HG02938 (cell line): ENCODE results near the gene EPHB4.
"Not testable (repeated sequence)": the region's sequence is repeated elsewhere in the genome, so short reads cannot be mapped to it uniquely, and the experiment has no call there.

Experiments
- ATAC-seq: cut with Tn5 transposase; IDR thresholded peaks from one replicate; pipeline ENCODE4 v1.9.1; 2021; ENCODE audit warnings: mild to moderate bottlenecking, moderate library complexity; ENCODE audit not compliant: unreplicated experiment

Gene EPHB4

DNA sequence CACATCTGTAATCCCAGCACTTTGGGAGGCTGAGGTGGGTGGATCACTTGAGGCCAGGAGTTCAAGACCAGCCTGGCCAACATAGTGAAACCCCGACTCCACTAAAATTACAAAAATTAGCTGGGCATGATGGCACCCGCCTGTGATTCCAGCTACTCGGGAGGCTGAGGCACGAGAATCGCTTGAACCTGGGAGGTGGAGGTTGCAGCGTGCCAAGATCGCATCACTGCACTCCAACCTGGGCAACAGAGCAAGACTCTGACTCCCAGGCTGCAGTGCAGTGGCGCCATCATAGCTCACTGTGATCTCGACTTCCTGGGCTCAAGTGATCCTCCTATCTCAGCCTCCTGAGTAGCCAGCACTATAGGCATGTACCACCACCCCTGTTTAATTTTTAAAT lies 27.6 kb upstream of the EPHB4 start:
- not testable (repeated sequence) for ATAC-seq

DNA sequence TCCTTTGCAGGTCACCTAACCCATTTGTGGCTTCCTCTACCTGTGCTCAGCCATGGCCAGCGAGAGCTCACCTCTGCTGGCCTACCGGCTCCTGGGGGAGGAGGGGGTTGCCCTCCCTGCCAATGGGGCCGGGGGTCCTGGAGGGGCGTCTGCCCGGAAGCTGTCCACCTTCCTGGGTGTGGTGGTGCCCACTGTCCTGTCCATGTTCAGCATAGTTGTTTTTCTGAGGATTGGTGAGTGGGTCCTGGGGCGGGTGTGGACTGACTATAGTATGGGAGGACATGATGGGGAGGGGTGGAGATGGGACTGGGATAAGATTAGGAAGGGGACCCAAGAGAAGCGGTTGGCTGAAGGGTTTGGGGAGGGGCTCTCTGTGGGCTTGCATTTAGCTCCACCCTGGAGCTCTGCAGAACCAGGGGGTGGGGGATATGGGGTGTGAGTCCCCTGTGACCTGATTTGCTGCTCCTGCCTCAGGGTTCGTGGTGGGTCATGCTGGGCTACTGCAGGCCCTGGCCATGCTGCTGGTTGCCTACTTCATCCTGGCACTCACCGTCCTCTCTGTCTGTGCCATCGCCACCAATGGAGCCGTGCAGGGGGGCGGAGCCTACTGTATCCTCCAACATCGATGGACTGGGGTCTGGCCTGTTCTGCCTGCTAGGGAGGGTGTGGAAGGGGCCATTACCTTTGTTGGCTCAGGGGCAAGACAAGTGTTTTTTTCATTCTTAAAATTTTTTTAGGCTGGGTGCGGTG lies 27.0 kb upstream of the EPHB4 start:
- ATAC-seq: no peak

DNA sequence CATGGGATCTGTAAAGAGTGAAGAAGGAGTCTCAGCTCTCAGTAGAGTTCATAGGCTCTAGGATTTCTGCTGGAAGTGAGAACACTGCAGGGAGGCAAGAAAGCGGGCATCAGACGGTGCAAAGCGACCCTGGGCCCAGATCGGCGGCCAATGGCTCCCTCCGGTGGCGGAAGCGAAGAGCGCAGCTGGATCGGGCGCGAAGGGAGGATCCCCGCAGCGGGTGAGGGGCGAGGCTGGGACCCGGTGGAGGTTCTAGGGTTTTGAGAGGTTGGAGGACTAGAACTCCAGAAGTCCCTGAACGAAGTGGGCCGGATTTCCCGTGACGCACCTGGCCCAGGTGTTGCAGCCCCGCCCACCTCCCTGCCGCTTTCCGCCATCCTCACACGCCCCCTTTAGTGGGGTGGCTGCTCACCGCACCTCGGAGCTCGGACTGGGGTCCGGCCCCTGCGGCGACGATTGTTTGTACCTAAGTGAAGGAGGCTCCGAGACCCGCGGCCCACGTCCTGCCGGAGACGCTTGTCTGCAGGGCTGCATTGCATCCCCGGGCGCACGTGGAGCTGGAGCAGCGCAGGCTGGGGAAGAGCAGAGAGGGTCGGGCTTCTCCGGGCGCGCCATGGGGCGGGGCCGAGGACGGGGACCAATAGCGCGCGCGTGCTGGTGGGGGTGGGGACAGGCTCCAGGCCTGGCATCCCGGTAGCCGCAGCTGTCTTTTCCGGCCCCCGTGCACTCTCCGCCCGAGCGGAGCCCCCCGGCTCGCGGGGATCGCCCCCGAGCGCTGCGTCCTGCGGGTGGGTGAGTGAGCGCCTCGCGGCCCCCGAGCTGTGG lies 24.9 kb upstream of the EPHB4 start, which contains the start of gene SLC12A9:
SLC12A9 (plus strand) TSS at position 666 of the 825 bp plus-strand sequence. CDS start 1,485 bp downstream, outside the sequence.
- peak; percentile 78 for ATAC-seq

DNA sequence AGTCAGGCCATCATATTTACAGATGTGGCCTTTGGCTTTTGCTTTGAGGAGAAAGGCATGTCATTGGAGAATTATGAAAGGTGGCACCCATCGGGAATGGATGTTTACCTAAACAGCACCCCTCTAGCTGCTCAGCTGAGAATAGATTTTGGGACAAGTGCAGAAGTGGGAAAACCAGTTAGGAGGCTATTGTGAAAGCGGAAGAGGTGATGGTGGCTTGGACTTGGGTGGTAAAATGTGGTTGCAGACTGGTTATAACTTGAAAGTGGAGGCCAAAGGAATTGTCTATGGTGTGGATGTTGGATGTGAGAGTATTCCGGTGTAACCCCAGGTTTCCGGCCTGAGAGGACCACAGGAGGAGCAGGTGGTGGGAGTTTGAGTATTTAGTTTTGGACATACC lies 20.0 kb upstream of the EPHB4 start:
- ATAC-seq: no peak

DNA sequence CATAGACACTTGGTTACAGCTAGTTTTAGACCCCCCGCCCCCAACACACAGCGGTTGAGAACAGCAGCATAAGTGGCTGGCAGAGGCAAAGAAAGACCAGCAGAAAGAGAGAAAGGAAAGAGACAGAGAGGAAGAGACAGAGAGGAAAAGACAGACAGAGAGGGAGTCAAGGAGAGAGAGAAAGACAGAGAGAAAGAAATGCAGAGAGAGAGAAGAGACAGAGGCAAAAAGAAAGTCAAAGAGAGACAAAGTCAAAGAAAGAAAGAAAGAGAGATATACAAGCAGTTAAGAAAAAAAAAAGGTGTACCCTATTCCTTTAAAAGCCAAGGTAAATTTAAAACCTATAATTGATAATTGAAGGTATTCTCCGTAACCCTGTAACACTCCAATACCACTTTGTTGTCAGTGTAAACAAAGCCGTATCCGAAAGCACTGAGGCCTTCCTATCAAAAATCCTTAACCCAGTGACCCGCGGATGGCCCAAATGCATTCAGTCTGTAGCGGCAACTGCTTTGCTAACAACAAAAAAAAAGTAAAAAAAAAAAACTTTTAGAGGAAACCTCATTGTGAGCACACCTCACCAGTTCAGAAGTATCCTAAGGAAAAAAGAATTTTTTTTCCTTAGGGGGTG lies 13.3 kb upstream of the EPHB4 start:
- ATAC-seq: no peak

DNA sequence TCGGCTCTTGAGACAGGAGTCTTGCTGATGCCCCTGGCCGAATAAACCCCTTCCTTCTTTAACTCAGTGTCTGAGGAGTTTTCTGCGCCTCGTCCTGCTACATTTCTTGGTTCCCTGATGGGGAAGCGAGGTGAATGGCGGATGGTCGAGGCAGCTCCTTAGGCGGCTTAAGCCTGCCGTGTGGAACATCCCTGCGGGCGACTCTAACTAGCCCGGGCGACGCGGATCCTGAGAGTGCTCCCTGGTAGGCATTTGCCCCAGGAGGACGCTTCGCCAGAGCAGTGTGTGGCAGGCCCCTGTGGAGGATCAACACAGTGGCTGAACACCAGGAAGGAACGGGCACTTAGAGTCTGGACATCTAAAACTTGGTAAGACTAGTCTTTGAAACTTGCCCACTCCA lies 12.0 kb upstream of the EPHB4 start:
- no peak for ATAC-seq

DNA sequence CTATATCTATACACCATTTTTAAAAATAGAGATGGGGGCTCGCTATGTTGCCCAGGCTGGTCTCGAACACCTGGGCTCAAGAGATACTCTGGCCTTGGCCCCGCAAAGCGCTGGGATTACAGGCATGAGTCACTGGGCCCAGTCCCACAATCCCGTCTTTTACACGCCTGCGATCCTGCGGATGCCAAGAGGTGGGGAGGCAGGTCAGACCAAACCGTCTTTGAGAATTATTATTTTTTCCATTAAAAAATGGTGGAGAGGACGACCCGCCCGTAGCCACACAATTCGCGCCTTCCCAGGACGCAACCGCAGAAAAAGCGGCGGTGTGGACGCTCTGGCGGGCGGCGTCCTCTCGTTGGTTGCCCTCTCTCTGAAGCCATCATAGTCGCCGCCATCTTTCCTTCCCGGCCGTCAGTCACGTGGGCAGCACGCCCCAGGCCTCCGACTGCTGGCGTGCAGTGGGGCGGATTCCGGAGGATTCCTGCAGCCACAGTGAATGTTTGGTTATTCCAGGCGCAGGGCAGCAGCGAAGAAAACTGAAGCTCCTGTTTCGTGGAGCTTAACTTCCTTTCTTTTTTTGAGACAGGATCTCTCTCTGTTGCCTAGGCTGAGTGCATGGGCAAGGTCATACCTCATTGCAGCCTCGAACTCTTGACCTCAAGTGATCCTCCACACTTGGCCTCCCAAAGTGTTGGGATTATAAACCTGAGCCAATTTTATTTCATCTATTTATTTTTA lies 9.9 kb upstream of the EPHB4 start:
- no peak for ATAC-seq

DNA sequence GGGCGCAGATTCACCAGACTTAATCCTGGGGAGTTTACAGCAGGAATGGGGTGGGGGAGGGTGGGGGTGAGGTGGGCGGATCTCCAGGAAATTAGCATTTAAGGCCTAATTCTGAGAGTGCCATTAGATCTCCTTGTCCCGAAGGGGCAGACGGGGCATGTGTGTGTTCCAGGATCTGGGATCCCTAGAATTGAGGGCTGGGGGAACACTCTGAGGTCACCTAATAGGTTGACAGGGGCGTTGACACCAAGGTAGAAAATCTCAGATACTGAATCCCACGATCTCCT lies 9.4 kb upstream of the EPHB4 start:
- ATAC-seq: no peak

DNA sequence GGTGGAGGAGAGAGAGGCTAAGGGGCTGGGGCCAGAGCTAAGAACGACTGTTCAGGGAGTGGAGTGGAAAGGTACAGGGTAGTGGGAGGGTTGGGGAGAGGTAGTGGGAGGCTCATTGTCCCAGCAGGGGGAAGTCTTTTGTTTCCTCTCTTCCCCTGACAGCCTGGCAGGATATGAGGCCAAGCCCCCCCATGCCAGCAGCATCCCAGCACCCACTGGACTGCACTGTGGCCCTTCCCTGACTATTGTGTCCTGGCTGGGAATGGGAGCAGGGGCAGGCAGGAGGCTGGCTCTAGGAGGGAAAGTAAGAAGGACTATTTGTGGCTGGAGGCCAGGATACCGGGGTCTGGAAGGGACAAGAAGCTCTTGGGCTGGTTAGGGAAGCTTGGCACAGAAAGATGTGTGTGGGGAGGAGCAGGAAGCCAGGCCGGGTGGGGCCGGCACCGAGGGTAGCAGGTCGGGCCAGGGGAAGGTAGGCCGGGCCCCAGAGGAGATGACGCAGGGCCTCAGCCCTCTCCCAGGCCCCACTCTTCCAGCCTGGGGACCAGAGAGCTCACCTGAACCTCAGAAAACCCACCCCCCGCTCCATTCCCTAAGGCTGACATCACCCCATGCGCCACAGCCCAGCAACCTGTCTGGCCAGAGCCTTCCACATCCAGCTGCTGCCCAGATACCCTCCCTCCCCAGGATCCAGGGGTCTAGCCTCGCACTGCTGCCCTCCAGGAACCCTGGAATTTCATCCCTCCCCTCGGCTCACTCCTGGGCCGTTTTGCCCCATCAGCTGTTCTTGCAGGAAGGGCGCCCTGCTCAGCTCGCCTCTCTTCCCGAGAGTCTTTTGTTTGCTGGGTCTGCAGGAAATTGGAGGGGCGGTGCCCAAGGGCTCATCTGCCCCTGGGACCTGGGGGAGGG lies 8.8 kb upstream of the EPHB4 start:
- no peak for ATAC-seq

DNA sequence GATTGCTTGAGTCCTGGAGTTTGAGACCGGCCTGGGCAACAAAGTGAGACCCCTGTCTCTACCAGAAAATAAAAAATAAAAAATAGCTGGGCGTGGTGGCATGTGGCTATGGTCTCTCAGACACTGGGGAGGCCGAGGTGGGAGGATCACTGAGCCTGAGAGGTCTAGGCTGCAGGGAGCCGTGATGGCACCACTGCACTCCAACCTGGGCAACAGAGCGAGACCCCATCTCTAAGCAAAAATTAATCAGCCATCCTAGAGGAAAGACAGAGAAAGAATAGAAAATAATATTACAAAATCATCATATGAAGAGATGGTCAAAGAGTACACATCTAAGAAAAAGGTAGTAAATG lies 4.9 kb upstream of the EPHB4 start:
- ATAC-seq: no peak

DNA sequence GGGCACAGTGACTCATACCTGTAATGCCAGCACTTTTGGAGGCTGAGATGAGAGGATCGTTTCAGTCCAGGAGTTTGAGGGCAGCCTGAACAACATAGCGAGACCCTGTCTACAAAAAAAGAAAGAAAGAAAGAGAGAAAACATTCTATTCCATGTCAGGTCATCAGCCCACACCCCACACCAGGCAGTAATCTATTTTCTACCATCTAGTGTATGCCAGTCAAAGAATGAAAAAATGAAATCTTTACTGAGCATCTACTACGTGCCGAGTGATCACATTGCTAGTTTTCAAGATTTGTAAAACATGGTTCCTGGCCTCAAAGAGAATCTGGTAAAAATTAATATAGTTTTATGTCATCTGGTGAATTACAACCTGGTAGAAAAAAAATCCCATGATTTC lies 3.1 kb upstream of the EPHB4 start:
- ATAC-seq: no peak

DNA sequence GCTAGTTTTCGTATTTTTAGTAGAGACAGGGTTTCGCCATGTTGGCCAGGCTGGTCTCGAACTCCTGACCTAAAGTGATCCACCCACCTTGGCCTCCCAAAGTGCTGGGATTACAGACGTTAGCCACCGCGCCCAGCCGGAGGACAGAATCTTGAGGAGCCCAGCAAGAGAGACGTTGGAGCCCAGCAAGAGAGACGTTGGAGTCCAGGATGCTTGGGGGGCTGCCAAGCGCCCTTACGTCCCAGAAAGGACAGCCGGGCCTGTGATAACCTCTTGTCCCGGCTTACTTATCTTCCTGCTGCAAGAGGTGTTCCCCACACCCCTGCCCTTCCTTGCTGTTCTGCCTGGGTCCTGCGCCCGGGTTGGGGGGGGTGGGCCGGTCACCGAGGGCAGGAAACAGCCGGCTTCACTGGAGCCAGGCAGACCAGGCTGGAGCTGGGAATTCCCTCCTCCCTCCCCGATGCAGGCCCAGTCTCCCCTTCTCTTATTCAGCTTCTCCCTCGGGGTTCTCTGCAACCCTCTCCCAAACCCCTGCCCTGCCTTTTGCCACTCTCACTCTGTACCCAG lies 1.9 kb upstream of the EPHB4 start:
- no peak for ATAC-seq

DNA sequence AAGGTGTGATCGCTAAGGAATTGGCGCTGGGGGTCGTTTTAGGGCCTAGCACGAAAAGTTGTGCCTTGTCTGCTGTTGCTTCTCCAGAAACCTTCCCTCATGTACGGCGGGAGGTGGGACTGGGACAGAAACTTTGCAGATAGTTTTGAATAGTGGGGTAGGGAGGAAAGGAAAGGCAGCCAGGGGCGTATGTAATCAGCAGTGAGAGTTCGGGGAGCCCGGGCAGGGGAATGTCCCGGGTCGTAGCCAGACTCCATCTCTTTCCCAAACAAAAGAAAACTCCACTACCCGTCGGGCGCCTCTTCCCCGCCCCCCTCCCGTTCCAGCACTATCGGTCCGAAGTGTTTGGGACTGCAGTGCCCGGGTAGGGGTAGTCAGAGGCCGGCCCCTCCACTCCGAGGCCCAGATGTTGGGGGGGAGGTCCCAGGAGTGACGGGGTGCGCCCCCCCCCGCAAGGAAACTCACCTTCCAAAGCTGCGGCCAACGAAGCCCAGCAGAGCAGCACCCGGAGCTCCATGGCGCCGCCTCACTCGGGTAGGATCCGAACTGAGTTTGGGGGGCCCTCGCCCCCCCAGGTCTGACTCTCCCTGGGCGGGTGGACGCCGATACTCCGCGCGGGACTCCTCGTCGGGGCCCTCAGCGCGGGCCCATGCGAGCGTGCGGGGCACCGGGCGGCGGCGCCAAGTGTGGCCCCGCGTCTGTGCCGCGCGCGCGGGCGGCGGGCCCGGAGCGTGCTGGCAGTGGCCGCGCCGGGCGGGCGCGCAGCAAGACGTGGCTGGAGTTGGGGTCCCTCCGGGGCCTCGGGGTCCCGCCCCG lies 601 bp downstream of the EPHB4 start:
- no peak for ATAC-seq

DNA sequence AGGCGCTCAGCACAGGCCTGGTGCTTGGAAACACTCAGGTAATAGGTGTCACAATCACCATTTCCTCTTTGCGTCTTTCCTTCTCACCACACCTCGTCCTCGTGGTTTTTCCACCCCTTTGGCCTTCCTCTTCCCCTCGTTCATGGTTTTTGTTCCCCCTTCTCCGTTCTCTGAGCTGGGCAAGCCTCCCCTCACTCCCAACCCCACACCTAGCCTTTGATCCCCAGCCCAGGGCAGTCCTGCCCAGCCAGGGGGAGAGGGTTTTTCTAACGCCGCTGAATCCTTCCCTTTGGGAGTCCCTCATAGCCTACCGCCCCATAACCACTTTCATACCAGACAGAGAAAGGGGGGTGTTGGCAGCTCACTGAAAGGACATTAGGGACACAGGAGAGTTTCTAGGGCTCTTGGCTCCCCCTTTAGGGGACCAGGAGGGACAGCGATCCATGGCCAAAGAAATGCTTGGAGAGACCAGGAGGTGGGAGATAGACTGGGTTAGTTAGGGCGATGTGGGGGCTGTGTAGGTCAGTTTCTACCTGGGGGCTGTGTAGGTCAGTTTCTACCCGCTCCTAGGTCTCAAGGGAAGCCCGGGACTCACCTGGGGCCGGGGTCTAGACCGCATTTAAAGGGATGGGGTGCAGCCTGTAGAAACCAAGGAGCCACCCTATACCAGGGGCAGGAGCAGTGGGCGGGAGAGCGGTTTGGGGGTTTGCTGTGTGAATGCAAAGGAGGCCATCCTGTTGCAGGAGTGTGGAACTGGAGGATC lies 1.4 kb downstream of the EPHB4 start:
- ATAC-seq: no peak

DNA sequence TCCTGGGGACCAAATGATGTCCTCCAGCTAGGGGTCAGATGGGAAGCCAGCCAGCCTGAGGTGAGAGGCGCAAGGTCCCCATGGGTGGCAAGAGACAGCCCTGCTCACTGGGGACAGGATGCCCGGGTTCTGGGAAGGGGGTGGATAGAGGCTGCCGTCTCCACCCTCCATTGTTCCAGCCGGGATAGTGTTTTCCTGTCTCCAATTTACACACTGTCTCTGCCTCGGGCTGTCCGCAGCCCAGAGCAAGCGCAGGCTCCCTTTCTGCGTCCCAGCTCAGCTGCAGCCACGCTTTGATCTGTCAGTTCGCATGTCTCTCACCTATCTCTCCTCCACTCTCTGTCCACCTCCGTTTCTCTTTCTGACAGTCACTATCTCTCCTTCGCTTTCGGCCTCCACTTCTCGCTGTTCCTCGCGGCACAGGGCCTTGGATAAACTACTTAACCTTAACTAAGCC lies 2.1 kb downstream of the EPHB4 start:
- no peak for ATAC-seq

DNA sequence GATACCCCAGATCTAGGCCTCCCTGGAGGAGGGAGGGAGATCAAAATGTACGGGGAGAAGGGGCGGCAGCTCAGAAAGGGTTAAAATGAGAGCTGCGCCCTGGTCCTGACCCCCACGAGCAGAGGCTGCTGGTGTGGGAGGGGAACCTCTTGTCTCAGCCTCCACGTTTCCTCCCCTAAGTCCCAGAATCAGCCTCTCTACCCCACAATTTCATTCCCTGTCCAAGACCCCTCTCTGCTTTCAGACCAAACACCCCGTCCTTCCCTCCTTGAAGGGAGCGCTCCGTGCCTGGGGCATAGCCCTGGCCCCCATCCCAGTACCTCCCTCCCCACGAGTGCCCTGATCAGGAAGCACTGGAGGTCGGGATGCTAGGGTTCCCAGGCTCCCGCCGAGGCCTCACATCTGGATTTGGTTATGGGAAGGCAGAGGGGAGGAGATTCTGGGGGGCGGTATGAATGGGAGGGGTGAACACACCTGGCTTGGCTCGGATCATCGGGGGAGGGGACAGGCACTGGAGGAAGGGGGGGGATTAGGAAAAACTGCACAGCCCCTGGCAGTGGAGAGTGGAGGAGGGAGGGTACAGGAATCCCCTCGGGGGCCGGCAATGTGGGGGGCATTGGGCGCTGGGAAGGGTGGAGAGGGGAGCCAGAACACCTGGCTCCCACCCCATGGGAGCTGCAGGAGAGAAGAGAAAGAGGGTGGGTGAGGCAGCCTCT lies 2.7 kb downstream of the EPHB4 start:
- ATAC-seq: no peak

DNA sequence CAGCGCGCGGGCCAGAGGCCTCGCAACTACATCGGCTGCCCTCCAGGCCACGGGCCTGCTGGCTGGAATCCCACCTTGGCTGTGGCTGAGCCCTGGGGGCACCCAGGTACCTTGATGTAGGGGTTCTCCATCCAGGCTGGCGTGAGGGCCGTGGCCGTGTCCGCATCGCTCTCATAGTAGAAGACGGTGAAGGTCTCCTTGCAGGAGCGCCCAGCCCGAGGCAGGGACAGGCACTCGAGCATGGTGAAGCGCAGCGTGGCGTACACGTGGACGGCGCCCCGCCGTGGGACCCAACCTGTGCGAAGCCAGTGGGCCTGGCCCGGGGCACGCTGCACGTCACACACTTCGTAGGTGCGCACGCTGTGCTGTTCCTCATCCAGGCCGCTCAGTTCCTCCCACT lies 3.8 kb downstream of the EPHB4 start:
- ATAC-seq: no peak

DNA sequence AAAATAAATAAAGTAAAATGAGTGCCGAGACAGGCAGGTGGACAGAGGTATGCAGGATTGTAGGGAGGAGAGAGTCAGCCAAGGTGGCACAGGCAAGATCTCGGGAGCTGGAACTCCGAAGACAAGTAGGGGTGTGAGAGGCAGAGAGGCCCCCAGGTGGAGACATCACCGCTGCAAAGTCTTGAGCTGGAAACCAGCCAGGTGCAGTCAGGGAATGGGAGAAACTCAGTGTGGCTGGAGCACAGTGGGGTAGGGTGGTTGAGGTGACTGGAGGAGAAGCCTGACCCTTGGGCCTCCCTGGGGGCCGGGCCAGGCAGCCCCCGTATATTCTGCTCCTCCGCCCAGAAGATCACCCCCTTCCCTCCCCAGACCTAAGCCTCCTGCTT lies 4.2 kb downstream of the EPHB4 start:
- no peak for ATAC-seq
